Calu3 (cell line): Measurements from ENCODE around the gene RORB. TPM values are rescaled to one million over a fixed set of nuclear protein-coding genes. Genes with fewer than 3 reads are reported as not detected.

Experiments
- BruUV-seq: library from RNA; stranded (reverse); fragments of 400-500 nt; replicated peaks from 2 replicates; lab custom pipeline; 2021; lab: Mats Ljungman, UMichigan
- CTCF ChIA-PET: fragments of 300-600 bp; sonication (Branson Sonifier 250); formaldehyde crosslinking; loops from one replicate; lab custom pipeline; 2022; ENCODE audit warnings: antibody characterized with exemption; lab: Charles Lee
- DNase-seq: peaks from one replicate; pipeline ENCODE4 v3.0.0; 2022
- H3K27ac Mint-ChIP-seq: one replicate; pipeline ENCODE4 v1.8.0; 2022; ENCODE audit warnings: mixed read lengths; ENCODE audit not compliant: unreplicated experiment
- H3K27me3 Mint-ChIP-seq: one replicate; pipeline ENCODE4 v1.8.0; 2022; ENCODE audit warnings: mixed read lengths; ENCODE audit not compliant: unreplicated experiment
- H3K36me3 Mint-ChIP-seq: one replicate; pipeline ENCODE4 v1.8.0; 2022; ENCODE audit warnings: mild to moderate bottlenecking, moderate library complexity, mixed read lengths; ENCODE audit not compliant: insufficient read depth, unreplicated experiment
- H3K4me1 Mint-ChIP-seq: one replicate; pipeline ENCODE4 v1.8.0; 2022; ENCODE audit warnings: mild to moderate bottlenecking, low read depth, mixed read lengths; ENCODE audit not compliant: unreplicated experiment
- H3K4me3 Mint-ChIP-seq: one replicate; pipeline ENCODE4 v1.8.0; 2022; ENCODE audit warnings: mild to moderate bottlenecking, low read depth, moderate library complexity, mixed read lengths; ENCODE audit not compliant: unreplicated experiment
- H3K9me3 Mint-ChIP-seq: one replicate; pipeline ENCODE4 v1.8.0; 2022; ENCODE audit warnings: low read depth, mixed read lengths; ENCODE audit not compliant: unreplicated experiment
- intact Hi-C: fragments of 100-400 bp; cut with micrococcal nuclease; formaldehyde crosslinking; loops from one replicate; pipeline ENCODE4 v1.10.0; 2022; ENCODE audit not compliant: unreplicated experiment
- total RNA-seq: library from RNA; stranded (reverse); gene quantifications from 2 replicates; pipeline ENCODE4 v1.2.3, GENCODE V29; 2022
- TF ChIP-seq, protein P1 (sequence below): fragments of 200-600 bp; IDR thresholded peaks from one replicate; pipeline ENCODE4 v1.8.0; 2022; ENCODE audit warnings: antibody characterized with exemption; ENCODE audit not compliant: unreplicated experiment

The RORB gene
- total RNA-seq, 1 experiment from 2014 or later = not detected

DNA sequence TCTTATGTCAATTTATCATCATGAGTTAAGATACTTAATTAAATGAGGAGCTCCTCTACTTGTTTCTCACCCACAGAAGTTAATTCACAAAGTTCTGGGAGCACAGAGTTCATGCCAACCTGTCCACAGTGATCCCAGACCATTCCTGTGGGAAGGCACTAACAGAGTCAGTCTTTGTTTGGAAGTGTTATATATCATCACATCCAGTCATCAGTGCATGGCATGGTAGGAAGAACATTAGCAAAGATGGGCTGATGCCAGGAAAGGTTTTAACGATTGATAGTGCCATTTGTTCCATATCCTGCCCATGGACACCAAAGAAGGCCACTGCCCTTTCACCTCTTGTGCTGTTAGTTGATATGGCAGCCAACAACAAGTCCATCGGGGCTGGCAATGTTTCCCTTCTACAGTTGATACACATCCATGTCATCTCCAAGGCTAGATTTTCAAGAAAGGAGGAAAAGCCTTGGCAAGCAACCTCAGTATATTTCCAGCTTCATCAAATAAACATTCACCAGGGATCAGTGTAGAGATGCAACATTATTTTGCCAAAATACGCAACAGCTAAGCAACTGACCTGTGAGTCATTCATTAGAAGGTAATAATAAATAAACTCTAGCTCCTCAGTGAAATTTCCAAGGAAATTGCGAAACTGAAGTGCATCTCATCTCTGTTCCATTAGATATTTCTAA is 169.6 kb downstream of the RORB start:
- Mint-ChIP-seq H3K27ac (no peak overlapping the region), H3K9me3 (no peaks in the 10 kb centered on the region), H3K36me3 (no peaks in the 10 kb centered on the region), H3K4me1 (no peaks in the 10 kb centered on the region), H3K4me3 (no peak overlapping the region), H3K27me3 (no peaks in the 10 kb centered on the region)
- CTCF ChIA-PET = no interaction called here
- intact Hi-C loops = no loop called here
- no peak for DNase-seq
- BruUV-seq = no TSS peak
- TF ChIP-seq, protein P1, sequence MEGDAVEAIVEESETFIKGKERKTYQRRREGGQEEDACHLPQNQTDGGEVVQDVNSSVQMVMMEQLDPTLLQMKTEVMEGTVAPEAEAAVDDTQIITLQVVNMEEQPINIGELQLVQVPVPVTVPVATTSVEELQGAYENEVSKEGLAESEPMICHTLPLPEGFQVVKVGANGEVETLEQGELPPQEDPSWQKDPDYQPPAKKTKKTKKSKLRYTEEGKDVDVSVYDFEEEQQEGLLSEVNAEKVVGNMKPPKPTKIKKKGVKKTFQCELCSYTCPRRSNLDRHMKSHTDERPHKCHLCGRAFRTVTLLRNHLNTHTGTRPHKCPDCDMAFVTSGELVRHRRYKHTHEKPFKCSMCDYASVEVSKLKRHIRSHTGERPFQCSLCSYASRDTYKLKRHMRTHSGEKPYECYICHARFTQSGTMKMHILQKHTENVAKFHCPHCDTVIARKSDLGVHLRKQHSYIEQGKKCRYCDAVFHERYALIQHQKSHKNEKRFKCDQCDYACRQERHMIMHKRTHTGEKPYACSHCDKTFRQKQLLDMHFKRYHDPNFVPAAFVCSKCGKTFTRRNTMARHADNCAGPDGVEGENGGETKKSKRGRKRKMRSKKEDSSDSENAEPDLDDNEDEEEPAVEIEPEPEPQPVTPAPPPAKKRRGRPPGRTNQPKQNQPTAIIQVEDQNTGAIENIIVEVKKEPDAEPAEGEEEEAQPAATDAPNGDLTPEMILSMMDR = no peak

DNA sequence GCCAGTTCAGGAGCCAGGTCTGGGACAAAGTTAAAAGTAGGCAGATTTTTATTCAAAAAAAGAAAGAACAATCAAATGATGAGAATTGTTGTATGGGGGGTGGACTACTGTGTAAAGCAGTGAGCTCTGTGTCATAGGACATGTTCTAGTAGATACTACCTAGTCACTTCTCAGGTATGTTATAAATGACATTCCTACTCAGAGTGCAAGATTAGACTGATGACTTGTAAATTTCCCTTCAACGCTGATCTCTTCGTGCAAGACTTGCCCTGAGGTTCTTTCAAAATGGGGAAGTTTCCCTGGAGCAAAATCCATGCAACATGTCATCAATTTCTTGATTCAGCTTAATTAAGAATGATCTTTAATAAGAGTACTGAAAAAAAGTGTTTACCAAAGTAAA is 175.1 kb downstream of the RORB start:
- CTCF ChIA-PET = no interaction called here
- peaks cover 9% of the 10 kb centered on the region for H3K27me3 Mint-ChIP-seq
- intact Hi-C loops = no loop called here
- H3K27ac Mint-ChIP-seq = no peak overlapping the region
- H3K36me3 Mint-ChIP-seq = no peaks in the 10 kb centered on the region
- no TSS peak for BruUV-seq
- DNase-seq = no peak
- no peak overlapping the region for H3K4me3 Mint-ChIP-seq
- TF ChIP-seq, protein P1 = no peak
- H3K4me1 Mint-ChIP-seq = no peaks in the 10 kb centered on the region
- no peaks in the 10 kb centered on the region for H3K9me3 Mint-ChIP-seq

DNA sequence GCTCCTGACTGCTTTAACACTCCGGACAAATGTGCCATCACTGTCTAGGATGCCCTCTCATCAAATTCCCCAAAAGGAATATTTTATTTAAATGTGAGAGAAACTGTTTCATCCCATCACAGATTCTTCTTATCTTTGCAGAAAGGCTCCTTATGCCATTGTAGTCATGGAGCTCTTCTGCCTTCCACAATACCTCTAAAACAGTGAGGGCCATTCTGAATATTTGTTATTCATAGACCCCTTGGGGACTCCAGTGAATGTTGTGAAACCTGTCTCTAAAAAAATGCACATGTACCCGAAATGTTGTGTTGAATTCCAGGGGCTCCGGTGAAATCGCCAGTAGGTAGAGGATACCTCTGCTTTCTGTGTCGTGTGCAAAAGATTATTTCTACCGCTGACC is 176.9 kb downstream of the RORB start:
- no TSS peak for BruUV-seq
- intact Hi-C loops = no loop called here
- H3K4me3 Mint-ChIP-seq = no peak overlapping the region
- no peaks in the 10 kb centered on the region for H3K9me3 Mint-ChIP-seq
- H3K36me3 Mint-ChIP-seq = no peaks in the 10 kb centered on the region
- no peaks in the 10 kb centered on the region for H3K4me1 Mint-ChIP-seq
- CTCF ChIA-PET = no interaction called here
- TF ChIP-seq, protein P1 = no peak
- H3K27ac Mint-ChIP-seq = no peak overlapping the region
- H3K27me3 Mint-ChIP-seq = peaks cover 9% of the 10 kb centered on the region
- no peak for DNase-seq

DNA sequence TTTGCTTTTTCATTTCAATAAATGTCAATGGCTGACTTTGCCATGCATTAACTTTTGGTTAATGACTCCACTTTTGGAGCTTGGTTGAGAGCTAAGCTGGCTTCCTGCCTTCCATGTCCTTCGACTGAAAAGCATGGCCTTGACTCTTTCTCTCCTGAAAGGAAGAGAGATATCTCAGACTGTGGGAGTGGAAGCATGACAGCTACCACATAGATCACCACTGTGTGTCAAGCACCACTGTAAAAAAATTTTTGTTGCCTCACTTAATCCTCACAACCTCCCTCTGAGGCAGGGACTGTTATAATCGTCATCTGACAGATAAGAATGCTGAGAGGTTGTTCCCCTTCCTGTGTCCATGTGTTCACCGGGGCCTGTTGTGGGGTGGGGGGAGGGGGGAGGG is 184.8 kb downstream of the RORB start:
- TF ChIP-seq, protein P1 = no peak
- H3K4me1 Mint-ChIP-seq = no peaks in the 10 kb centered on the region
- no peaks in the 10 kb centered on the region for H3K36me3 Mint-ChIP-seq
- no peak for DNase-seq
- H3K27me3 Mint-ChIP-seq = peaks cover 13% of the 10 kb centered on the region
- no peak overlapping the region for H3K4me3 Mint-ChIP-seq
- CTCF ChIA-PET = no interaction called here
- BruUV-seq = no TSS peak
- no peak overlapping the region for H3K27ac Mint-ChIP-seq
- no peaks in the 10 kb centered on the region for H3K9me3 Mint-ChIP-seq
- intact Hi-C loops = no loop called here
